ENCODE measurements around the gene PTPMT1. TPM values are rescaled to one million over a fixed set of nuclear protein-coding genes. Genes with fewer than 3 reads are reported as not detected.
"Not testable (repeated sequence)": the region's sequence is repeated elsewhere in the genome, so short reads cannot be mapped to it uniquely, and the experiment has no call there.

PTPMT1 gene
- total and polyA plus RNA-seq, 10 donors, result 26.1 to 101 (median 44.2) TPM

DNA sequence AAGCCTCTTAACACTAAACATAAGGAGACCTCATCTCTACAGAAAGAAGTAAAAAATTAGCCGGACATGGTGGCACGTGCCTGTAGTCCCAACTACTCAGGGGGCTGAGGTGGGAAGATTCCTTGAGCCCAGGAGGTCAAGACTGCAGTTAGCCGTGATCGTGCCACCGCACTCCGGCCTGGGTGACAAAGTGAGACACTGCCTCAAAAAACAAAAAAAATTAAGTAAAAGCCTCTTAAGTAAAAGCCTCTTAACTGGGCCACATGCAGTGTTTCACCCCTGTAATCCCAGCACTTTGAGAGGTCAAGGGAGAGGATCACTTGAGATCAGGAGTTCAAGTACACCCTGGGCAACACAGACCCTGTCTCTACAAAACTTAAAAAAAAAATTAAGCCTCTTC lies 38.2 kb upstream of the PTPMT1 start:
- Histone ChIP-seq H3K27ac (no peak overlapping the region), H3K27me3 (replicated peaks in 1 of 7) (no peaks in the 10 kb centered on the region), H3K4me1 (peaks cover 47 to 100% (median 74%) of the 10 kb centered on the region in 6 donors), H3K36me3 (peaks cover 0 to 48% (median 0%) of the 10 kb centered on the region in 6 donors), H3K9me3 (no peaks in the 10 kb centered on the region), H3K4me3 (no peak overlapping the region)
- no peak for TF ChIP-seq POLR2AphosphoS5 (IDR thresholded peaks at IDR 0.05)
- no peak for TF ChIP-seq POLR2A (IDR thresholded peaks at IDR 0.05)
- no peak for DNase-seq
- intact Hi-C loops (cut with DNase I; ENCODE audit: low total_unique reads), result no loop called here
- WGBS, 5 donors, result 86 to 92% (median 91%) methylated on average over 6 of the region's 6 CpGs

DNA sequence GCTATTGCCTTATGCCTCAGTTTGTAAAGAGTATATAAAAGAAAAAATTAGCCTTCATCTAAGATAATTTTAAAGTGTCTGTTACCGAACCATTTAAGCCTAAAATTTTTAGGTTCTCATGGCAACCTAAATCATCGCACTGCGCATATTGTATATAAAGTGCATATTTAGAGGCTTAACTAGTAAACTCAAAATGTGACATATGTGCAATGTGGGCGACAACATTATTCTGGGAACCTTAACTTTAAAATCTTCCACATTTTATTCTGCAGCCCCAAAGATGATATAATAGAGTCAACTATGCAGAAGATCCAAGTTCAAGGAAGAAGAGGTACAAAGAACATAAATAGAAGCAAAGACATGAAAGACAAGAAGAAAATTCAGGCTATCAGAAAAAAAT lies 35.4 kb upstream of the PTPMT1 start:
- Histone ChIP-seq H3K27me3 (replicated peaks in 1 of 7) (no peaks in the 10 kb centered on the region), H3K9me3 (no peaks in the 10 kb centered on the region), H3K27ac (peak overlapping the region in 1 of 8 donors; percentile 29), H3K4me3 (no peak overlapping the region), H3K4me1 (peaks cover 44 to 100% (median 71%) of the 10 kb centered on the region in 6 donors), H3K36me3 (peaks cover 0 to 56% (median 0%) of the 10 kb centered on the region in 6 donors)
- no peak for DNase-seq
- 96 to 98% (median 96%) methylated on average over 4 of the region's 4 CpGs for WGBS, 5 donors
- TF ChIP-seq POLR2A (IDR thresholded peaks at IDR 0.05) (no peak), POLR2AphosphoS5 (IDR thresholded peaks at IDR 0.05) (no peak)
- TF ChIP-seq, protein P1, sequence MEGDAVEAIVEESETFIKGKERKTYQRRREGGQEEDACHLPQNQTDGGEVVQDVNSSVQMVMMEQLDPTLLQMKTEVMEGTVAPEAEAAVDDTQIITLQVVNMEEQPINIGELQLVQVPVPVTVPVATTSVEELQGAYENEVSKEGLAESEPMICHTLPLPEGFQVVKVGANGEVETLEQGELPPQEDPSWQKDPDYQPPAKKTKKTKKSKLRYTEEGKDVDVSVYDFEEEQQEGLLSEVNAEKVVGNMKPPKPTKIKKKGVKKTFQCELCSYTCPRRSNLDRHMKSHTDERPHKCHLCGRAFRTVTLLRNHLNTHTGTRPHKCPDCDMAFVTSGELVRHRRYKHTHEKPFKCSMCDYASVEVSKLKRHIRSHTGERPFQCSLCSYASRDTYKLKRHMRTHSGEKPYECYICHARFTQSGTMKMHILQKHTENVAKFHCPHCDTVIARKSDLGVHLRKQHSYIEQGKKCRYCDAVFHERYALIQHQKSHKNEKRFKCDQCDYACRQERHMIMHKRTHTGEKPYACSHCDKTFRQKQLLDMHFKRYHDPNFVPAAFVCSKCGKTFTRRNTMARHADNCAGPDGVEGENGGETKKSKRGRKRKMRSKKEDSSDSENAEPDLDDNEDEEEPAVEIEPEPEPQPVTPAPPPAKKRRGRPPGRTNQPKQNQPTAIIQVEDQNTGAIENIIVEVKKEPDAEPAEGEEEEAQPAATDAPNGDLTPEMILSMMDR (IDR thresholded peaks at IDR 0.05 in 8 of 11, conservative IDR thresholded peaks at IDR 0.05 in 3 of 11), result no peak
- intact Hi-C loops (cut with DNase I; ENCODE audit: low total_unique reads), result no loop called here

DNA sequence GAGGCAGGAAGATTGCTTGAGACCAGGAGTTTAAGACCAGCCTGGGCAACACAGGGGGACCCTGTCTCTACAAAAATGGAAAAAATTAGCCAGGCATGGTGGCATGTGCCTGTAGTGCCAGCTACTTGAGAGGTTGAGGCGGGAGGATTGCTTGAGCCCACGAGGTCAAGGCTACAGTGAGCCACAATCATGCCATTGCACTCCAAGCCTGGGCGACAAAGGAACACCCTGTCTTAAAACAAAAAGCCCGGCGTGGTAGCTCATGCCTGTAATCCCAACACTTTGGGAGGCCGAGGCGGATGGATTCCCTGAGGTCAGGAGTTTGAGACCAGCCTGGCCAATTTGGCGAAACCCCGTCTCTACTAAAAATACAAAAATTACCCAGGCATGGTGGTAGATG lies 34.7 kb upstream of the PTPMT1 start:
- peaks cover 37 to 100% (median 68%) of the 10 kb centered on the region in 6 donors for H3K4me1 ChIP-seq
- H3K9me3 ChIP-seq, result not testable (repeated sequence)

DNA sequence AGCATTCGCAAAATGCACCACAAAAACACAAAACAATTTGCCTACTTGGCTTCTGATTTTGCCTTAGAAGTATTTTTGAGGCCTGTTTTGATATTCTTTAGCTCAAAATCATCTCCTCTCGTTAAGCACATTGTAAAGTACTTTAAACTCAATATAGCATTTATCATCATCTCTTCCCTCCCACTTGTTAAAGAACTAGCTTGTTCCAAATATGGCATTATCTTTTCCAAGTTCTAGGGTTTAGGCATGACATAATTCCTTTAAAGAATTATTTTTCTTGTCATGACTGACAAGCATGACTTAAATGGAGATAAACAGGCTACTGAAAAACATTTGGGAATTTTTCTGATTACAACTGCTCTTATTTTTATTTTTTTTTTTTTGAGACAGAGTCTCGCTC lies 33.7 kb upstream of the PTPMT1 start:
- intact Hi-C loops (cut with DNase I; ENCODE audit: low total_unique reads), result no loop called here
- H3K27me3 ChIP-seq (replicated peaks in 1 of 7), result no peaks in the 10 kb centered on the region
- no peak for TF ChIP-seq POLR2A (IDR thresholded peaks at IDR 0.05)
- TF ChIP-seq, protein P1 (IDR thresholded peaks at IDR 0.05 in 8 of 11, conservative IDR thresholded peaks at IDR 0.05 in 3 of 11), result no peak
- no peak for TF ChIP-seq POLR2AphosphoS5 (IDR thresholded peaks at IDR 0.05)
- no peak overlapping the region for H3K4me3 ChIP-seq
- H3K27ac ChIP-seq, result peak overlapping the region in 3 of 8 donors; percentile 25 to 56 (median 48)
- WGBS, 5 donors, result 69 to 80% (median 77%) methylated on average over 3 of the region's 3 CpGs
- peaks cover 37 to 100% (median 67%) of the 10 kb centered on the region in 6 donors for H3K4me1 ChIP-seq
- peaks cover 0 to 62% (median 3%) of the 10 kb centered on the region in 6 donors for H3K36me3 ChIP-seq
- DNase-seq, result no peak
- no peaks in the 10 kb centered on the region for H3K9me3 ChIP-seq

More for the DNA sequence above, 34.7 kb upstream of the PTPMT1 start:
- H3K4me3 ChIP-seq; H3K27me3 ChIP-seq (replicated peaks in 1 of 7); intact Hi-C loops (cut with DNase I; ENCODE audit: low total_unique reads); DNase-seq: not testable (repeated sequence)
- H3K27ac ChIP-seq, result peak overlapping the region in 2 of 8 donors; percentile 25 to 56
- peaks cover 0 to 63% (median 0%) of the 10 kb centered on the region in 6 donors for H3K36me3 ChIP-seq
- WGBS, 5 donors, result 89 to 97% (median 90%) methylated on average over 9 of the region's 9 CpGs

DNA sequence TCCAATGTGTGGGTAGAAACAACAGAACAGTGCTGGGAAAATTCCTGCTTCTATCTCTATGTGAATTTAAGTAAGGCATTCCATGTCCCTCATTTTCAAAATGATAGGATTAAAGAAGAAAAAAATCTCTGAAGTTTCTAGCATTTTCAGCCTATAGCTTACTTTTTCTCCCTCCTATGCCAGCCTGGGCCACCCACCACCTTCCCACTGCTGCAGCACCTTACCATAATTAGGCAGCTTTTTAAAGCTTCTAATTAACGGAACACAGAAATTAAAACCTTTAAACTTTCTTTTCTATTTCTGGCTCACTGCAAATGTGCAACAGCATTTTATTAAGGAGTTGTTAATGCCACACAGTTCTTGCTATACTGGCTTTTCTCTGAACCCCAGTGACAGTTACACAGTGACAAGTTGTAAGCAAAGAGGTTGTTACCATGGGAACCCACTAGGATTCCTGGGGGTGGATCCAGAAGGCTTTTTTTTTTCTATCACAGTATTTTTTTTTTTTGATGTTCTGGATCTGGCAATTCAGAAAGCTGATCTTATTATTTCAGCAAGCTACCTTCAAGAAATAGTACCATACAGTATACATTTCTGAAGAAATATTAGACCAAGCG lies 32.7 kb upstream of the PTPMT1 start:
- DNase-seq, result no peak

More for the DNA sequence above, 32.7 kb upstream of the PTPMT1 start:
- peak overlapping the region in 4 of 8 donors; percentile 23 to 55 (median 38) for H3K27ac ChIP-seq
- H3K36me3 ChIP-seq, result peaks cover 0 to 59% (median 3%) of the 10 kb centered on the region in 6 donors
- no peak overlapping the region for H3K4me3 ChIP-seq
- WGBS, 5 donors, result 80 to 93% (median 86%) methylated on average over 2 of the region's 2 CpGs
- peaks cover 36 to 100% (median 69%) of the 10 kb centered on the region in 6 donors for H3K4me1 ChIP-seq
- TF ChIP-seq, protein P1 (IDR thresholded peaks at IDR 0.05 in 8 of 11, conservative IDR thresholded peaks at IDR 0.05 in 3 of 11), result no peak
- TF ChIP-seq POLR2AphosphoS5 (IDR thresholded peaks at IDR 0.05) (no peak), POLR2A (IDR thresholded peaks at IDR 0.05) (no peak)
- no peaks in the 10 kb centered on the region for H3K9me3 ChIP-seq
- intact Hi-C loops (cut with DNase I; ENCODE audit: low total_unique reads), result no loop called here
- no peaks in the 10 kb centered on the region for H3K27me3 ChIP-seq (replicated peaks in 1 of 7)
